Forelimb muscle (tissue), 1 donor: ENCODE results near the gene TBC1D32. TPM values are rescaled to one million over a fixed set of nuclear protein-coding genes. Genes with fewer than 3 reads are reported as not detected.

Experiments used
- polyA plus RNA-seq: library from polyadenylated mRNA; unstranded; fragments of 120-200 nt; gene quantifications from one replicate; pipeline ENCODE4 v1.2.1, GENCODE V29; 2013; ENCODE audit not compliant: insufficient read length

Gene TBC1D32
- polyA plus RNA-seq, 1 donor, result 5.6 TPM

Other genes starting within 250 kb of the TBC1D32 start
- 42.7 TPM for gene GJA1, start 101.2 kb upstream of the TBC1D32 start, polyA plus RNA-seq